SW 1271 (cell line): ENCODE results near the gene SETMAR.
"Not testable (repeated sequence)": the region's sequence is repeated elsewhere in the genome, so short reads cannot be mapped to it uniquely, and the experiment has no call there.

ENCODE experiments used
- DNase-seq, 2 experiments: peaks; one replicate each; lab custom pipeline; 2025; lab: John Stamatoyannopoulos, UW

Gene SETMAR

GRCh38 chr3:4313606-4314293 lies 10.6 kb downstream of the SETMAR start:
- no peak for DNase-seq

GRCh38 chr3:4314688-4315087 lies 11.5 kb downstream of the SETMAR start:
- peak in 1 of 2 experiments; percentile 28 for DNase-seq

GRCh38 chr3:4320096-4320911 lies 17.1 kb downstream of the SETMAR start:
- no peak for DNase-seq

- no peak for DNase-seq
Measured at GRCh38 chr3:4321732-4322131, 18.6 kb downstream of the SETMAR start.

GRCh38 chr3:4322635-4323034 lies 19.5 kb downstream of the SETMAR start:
- no peak for DNase-seq

- DNase-seq: no peak
Measured at GRCh38 chr3:4323246-4324027, 20.3 kb downstream of the SETMAR start.

- no peak for DNase-seq
Measured at GRCh38 chr3:4326868-4327267, 23.7 kb downstream of the SETMAR start.

- DNase-seq: not testable (repeated sequence)
Measured at GRCh38 chr3:4329806-4330205, 26.6 kb downstream of the SETMAR start.

GRCh38 chr3:4332111-4332510 lies 28.9 kb downstream of the SETMAR start:
- no peak for DNase-seq

- DNase-seq: no peak
Measured at GRCh38 chr3:4332574-4332973, 29.4 kb downstream of the SETMAR start.

GRCh38 chr3:4332991-4333390 lies 29.8 kb downstream of the SETMAR start:
- DNase-seq: no peak

- DNase-seq: no peak
Measured at GRCh38 chr3:4334548-4334947, 31.4 kb downstream of the SETMAR start.

GRCh38 chr3:4335840-4336562 lies 32.8 kb downstream of the SETMAR start:
- no peak for DNase-seq

- no peak for DNase-seq
Measured at GRCh38 chr3:4336850-4337546, 33.8 kb downstream of the SETMAR start.

- DNase-seq: no peak
Measured at GRCh38 chr3:4338751-4339150, 35.6 kb downstream of the SETMAR start.

- no peak for DNase-seq
Measured at GRCh38 chr3:4340077-4340410, 36.9 kb downstream of the SETMAR start.

GRCh38 chr3:4340411-4341335 lies 37.5 kb downstream of the SETMAR start:
- no peak for DNase-seq

GRCh38 chr3:4341336-4341675 lies 38.1 kb downstream of the SETMAR start:
- DNase-seq: no peak

- no peak for DNase-seq
Measured at GRCh38 chr3:4343258-4343657, 40.1 kb downstream of the SETMAR start.

- DNase-seq: peak in 1 of 2 experiments; percentile 76
Measured at GRCh38 chr3:4350789-4351163, 47.6 kb downstream of the SETMAR start.
